HG03521 (cell line): ENCODE measurements around the gene C1QTNF8.

ENCODE experiments used
- ATAC-seq: cut with Tn5 transposase; IDR thresholded peaks from one replicate; pipeline ENCODE4 v1.9.1; 2021; ENCODE audit warnings: mild to moderate bottlenecking, moderate library complexity; ENCODE audit not compliant: unreplicated experiment

C1QTNF8 gene

DNA sequence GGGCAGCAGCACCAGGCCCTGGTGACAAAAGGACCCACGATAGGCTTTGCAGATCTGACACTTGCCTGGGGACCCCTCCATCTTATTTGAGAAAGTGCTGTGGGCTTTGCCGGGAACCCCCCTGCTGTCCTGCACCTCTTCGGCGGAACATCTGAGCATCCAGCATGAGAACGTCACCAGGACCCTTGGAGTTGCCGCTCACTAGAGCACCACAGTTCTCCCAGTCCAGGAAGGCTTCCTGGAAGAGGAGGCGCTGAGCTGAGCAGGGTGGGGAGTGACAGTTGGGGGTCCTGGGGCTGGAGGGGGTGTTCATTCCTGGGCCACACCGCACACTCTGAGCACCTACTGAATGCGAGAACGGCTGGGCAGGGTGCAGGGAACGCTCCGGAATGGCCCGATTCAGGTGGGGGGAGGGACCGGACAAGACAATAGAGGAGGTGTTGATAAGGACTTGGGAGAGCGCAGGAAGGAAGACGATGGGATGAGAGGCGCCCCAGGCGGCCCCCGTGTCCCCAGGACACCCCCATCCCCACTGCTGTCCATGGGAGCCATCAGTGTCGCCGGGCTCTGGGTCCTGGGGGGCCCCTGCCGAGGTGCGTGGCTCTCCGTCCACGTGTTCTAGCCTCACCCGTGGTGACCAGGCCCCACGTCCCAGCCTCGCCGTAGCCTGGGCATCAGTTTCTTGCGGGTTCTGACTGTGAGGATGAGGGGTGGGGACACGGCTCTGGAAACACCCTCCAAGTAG is 32.1 kb upstream of the C1QTNF8 start:
- ATAC-seq: no peak

DNA sequence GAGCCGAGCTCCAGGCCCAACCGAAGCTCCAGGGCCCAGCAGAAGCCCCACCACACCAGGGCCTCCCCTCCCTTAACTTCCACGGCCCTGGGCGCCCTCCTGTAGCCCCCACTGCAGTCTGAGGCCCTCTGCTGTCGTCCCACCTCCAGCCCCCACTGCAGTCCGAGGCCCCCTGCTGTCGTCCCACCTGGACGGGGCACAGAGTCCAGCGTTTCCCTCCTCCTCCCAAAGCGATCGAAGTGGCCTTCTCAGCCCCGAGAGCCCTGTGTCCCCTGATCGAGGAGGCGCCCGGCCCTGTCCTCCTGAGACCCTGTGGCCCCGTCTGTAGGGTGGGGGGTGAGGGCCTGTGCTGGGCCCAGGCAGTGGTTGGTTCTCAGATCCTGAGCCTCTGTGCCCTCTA is 31.1 kb upstream of the C1QTNF8 start:
- no peak for ATAC-seq

DNA sequence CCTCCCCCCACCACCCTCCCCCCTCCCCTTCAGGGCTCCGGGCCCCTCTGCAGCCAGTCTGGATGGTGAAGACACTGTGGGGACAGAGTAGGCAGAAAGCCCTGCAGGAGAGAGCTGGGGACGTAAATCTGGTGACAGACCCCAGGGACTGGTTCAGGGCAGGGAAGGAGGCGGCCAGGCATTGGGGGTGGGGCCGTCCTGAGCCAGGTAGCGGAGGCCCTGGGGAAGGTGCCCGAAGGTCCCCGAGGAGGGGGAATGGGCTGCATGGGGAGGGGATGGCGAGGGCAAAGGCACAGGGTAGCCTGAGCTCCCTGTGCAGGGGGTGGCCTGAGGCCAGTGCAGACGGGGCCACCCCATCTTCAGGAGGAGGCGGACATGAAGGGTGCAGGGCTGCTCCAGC is 30.5 kb upstream of the C1QTNF8 start:
- no peak for ATAC-seq

DNA sequence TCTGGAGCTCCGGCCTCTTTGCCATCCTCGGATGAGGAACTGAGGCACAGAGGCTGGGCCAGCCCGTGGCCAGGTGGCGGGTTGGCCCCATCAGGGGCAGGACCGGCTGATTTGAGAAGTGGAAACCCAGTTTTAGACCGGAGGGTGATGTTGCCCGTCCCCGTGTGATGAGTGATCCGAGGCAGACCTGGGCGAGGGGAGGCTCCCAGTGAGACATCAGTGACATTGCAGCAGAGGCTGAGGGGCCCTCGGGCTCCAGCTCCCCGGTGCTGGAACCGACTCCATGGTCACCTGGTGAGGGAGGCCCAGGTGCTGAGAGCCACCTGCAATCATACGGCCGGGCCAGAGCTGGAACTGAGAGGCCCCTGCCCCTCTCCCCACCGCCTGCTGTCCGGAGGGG is 30.0 kb upstream of the C1QTNF8 start:
- no peak for ATAC-seq

DNA sequence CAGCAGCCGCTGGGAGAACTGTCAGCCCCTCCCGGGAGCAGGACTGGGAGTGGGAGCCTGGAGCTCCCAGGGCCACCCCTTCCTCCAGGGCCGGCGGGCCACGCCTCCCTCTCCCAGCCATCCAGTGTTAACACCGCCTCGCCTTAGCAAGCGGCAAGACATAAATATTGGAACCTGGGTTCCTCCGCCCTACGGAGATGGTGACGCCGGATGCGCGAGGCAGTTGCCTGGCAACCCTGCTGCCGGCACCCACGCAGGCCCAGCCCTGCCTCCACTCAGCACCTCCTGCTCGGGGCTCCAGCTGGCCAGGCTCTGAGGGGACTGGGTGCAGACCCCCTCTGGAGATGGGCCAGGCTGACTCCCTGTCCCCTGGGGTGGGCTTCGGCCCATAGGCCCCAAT is 29.4 kb upstream of the C1QTNF8 start:
- no peak for ATAC-seq

DNA sequence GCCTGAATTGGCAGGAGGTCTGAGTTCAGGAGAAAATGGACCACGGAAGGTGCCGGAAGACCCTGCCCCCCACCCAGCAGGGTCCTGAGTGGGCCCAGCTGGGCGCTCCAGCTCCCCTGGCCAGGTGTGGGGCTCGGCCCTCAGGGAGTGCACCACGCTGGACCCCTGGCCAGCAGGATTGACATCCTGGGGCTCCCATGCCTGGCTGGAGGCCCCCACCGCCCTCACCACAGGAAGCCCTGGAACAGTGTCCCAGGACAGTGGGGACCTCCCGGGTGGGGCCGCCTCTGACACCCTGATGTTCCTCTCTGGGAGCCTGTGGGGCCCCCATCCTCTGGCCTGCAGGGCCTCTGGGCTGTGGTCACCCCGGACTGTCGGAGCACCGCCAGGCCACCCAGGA is 28.8 kb upstream of the C1QTNF8 start:
- no peak for ATAC-seq

DNA sequence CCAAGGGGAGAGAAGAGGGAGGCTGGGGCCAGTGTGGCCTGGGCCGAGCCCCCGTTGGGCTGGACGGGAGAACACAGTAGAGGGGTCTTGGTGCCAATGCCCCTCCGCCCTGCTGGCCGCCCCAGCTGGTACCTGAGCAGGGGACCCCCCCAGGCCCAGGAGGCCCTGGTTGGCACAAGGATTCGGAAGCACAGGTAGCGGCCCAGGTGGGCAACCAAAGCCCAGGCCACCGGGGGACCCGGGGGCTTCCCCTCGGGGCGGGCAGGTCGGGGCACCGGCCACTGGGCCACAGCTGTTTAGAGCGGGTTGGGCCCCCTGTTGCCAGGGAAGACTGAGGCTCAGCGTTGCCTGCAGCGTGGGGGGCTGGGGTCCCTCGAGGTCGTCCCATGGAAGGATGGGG is 28.2 kb upstream of the C1QTNF8 start:
- ATAC-seq: no peak

DNA sequence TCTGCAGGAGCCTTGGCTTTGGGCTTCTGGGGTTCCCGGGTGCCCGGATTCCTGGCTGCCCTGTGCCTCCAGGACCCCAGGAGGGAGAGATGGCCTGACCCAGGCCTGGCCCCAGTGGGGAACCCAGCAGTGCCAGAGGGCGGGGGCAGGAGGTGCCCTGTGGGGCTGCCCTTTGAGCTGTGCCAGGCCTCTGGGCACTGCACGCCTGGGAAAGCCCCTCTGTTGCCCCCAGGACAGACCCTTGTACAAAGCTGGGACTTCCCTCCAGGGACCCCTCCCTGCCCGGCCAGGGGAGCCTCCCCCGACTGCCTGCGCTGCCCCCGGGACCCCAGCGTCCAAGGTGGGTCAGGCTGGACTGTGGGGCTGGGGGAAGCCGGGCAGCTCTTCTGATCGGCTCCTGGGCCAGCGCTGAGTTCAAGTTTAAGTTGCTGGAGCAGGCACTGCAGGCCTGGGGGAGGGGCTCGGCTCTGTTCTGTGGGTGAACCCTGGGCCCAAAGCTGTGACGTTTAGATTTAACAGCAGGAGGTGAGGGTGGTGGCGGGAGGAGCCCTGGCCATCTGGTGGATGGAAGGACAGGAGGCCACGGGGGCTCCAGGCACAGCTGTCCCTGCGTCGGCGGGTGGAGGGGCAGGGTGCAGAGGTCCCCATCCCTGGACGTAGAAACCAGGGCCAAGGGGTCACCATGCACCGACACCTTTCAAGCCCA is 27.6 kb upstream of the C1QTNF8 start:
- ATAC-seq: no peak

DNA sequence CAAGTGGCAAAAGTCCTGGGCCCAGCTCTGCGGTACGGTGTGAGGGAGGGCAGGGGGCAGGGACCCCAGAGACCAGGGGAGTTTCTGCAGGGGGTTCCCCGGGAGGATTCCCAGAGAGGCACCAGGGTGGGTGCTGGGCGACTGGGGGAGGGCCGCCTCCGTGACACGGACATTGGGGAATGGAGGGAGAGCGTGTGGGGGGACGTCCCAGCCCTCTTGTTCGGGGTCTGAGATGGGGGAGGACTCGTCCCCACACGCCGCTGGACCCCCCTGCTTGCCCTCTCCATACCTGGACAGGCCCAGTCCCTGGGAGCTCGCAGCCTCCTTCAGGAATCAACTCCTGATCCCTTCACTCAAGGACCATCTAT is 26.3 kb upstream of the C1QTNF8 start:
- ATAC-seq: no peak

DNA sequence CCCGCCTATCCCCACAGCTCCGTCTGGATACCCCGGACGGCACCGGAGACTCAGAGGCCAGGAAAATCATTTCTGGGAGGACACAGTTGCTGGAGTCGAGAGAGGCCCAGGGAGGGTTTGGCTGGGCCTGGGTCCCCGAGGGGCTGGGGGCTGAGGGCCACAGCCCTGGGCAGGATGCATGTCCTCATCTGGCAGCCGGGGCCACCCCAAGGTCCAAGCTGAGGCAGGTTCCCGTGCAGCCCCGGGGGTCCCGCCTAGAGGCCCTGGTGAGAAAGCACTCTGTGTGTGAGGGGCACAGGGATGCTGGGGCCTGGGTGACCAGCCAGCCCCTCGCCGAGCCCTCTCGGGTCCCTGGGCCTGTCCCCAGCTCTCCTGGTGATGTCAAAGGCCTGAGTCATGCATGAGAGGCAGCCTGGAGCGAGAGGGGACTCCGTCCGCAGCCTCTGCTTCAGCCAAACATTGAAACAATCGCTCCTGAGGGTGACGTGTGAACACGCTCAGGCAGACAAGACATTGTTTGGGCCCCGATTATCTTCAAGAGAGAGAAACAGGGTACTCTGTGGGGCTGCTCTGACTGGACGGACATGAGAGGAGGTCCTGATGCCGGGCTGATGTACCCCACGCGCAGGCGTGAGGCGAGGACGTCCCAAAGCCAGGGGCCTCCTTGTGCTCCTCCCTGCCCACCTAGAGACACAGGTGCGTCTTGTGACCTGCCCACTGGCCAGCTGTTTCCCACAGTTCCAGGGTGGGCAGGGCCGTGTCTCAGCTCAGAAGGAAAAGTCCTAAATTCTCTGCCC is 25.8 kb upstream of the C1QTNF8 start:
- no peak for ATAC-seq

DNA sequence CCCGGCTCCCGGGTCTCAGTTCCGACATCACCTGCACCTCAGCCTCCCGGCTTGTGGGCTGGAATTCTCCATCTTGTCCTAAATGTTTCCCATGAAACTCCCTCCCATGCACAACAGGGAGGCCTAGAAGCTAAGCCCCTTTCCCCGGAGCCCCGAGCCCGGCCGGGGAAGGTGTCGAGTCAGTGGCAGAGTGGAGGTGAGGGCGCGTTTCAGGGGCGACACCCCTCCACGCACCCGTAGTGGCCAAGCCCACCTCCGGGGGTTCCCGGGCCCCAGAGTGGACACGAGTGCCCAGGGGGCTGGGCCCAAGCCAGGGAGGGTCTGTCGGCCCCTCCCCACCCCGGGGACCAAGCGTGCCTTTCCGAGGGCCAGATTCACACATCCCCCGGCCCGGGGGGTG is 25.0 kb upstream of the C1QTNF8 start:
- no peak for ATAC-seq

DNA sequence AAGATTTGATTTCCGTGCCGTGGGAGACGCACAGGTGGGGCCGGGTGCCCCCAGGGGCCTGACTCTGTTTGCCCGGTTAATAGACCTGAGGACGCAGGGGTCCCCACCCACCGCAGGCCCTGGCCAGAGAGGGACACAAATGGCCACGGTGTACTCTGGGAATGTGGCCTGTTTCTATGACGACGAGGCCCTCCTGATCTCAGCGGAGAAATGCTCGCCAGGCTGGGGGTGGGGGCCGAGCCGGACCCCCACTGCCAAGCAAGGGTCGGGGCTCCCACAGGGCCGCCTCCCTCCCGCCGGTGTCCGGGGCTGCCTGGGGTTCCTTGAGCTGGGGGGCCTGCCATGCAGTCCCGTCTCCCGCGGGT is 24.5 kb upstream of the C1QTNF8 start:
- no peak for ATAC-seq

DNA sequence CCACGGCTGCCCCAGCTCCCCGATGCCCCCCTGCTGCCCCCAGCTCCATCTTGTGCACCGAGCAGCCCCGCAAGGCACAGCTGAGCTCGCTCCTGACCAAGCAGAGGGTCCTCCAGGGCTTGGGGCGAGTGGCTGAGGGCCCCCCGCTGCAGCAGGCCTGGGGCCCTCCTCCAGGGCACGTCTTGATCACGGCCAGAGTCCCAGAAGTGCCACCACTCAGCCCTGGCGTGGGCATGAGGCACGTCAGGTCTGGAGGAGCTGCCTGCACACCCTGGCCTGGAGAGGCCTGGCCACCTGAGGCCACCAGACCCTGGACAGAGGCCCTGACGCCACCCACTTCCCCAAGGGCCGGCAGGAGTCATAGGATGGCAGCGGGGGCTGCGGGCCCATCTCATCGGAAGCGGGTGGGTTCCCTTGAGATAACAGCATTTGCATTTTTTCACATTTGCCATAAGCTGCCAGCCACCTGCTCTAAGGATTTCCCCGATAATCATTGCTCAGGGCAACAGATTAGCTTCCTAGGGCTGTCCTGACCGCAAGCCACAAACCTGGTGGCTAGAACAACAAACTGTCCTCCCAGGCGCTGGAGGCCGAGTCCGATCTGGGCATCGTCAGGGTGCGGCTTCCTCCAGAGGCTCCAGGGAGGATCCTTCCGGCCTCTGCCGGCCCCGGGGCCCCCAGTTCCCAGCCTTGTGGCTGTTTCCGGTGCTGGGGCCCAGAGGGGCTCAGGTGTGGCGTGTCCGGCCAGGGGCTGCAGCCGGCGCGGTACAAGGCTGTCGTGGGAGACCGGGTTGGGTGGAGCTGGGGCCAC is 23.9 kb upstream of the C1QTNF8 start:
- no peak for ATAC-seq

DNA sequence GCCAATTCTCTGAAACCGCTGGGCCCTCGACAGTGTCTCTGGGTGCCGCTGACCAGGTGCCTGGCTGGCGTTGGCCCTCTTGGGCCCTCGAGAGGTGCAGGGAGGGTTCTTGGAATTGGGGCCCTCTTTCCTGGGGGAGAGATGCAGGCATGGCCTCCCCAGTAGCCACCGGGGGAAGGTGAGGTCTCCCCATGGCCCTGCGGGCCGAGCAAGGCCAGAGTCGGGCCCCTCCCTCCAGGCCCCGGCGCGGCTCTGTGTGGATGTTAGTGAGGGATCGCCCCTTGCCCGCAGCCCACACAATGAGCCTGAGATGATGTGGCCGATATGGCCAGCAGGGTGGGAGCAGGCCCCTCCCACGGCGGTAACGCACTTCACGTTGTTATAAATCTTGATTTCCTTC is 23.1 kb upstream of the C1QTNF8 start:
- no peak for ATAC-seq

DNA sequence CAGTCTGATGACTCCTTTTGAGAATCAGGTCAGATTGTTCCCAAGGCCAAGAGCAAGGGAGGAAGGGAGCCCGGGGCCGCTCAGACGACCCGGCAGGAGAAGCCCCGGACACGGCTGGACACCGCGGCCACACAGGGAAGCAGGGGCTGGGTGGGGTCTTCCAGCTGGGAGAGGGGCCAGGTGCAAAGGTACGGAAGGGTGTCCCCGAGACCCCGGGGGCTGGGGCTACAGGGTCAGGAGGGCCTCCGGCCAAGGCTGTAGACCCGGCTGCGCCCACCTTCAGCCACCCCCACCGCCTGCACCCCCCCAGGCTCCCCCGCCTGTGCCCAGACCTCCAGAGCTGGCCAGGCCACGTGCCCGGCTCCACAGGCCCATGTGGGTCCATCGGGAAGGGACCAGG is 21.9 kb upstream of the C1QTNF8 start:
- ATAC-seq: no peak

DNA sequence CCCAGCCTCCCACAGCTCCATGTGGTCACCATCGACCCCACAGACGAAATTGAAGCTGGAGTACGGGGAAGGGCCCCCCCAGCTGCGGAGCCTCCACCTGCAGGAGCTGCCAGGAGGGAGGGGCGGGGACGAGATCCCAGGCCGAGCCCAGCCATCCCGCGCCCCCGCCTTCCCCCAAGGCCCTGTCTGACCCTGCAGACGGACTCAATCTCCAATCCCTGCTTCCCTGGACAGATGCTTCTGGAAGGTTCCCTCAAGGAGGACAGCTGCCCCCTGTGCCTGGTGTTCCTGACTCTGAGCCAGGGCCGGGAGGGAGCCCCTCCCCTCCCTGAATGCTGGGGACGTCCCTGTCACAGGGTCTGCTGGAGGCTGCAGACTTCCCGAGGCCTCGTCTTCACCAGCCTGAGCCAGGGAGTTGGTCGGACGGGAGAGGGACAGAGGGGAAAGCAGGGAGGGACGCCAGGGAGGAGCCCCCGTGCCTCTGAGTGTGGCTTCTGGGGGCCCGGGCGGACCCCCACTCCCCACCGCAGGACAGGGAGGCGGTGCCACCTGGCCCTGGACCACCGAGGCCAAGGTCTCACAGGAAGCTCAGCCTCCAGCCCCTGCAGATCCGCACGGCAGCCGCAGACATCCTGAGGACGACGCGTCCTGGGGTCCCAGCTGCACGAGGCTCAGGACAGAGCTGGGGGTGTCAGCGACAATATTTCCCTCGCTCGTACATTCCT is 21.3 kb upstream of the C1QTNF8 start:
- ATAC-seq: no peak

DNA sequence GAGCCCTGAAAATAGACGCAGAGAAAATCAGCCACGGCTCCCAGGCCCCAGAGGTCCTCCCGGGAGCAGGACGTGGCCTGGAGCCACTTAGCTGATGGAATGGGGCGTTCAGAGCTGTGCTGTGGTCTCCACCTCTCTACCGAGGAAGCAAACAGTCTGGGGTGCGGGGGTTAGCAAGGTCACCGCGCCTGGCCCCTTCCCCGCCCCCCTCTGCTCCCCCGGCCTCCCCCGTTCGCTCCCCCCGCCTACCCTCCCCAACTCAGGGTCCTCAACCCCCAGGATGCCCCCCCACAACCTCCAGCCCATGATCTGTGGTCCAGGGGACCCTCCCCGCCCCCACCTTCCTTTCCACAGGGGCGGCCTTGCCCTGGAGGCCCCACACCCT is 20.6 kb upstream of the C1QTNF8 start:
- no peak for ATAC-seq

DNA sequence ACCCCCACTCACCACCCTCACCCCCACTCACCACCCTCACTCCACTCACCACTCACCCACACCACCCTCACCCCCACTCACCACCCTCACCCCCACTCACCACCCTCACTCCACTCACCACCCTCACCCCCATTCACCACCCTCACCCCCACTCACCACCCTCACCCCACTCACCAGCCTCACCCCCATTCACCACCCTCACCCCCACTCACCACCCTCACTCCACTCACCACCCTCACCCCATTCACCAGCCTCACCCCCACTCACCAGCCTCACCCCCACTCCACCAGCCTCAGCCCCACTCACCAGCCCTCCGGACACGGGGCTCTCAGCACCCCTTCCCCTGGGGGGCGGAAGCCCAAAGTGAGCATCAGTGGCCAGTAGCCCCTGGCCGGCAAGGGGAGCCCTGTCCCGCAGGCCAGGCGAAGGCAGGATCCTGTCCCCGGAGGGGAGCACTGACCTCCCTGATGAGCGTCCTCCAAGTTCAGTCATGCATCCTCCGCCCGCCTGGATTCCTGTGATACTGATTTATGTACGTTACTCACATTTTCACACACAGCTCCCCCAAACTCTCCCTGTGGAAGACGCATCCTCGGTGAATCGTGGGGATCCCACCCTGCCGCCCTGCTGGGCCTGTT is 18.0 kb upstream of the C1QTNF8 start:
- ATAC-seq: no peak

DNA sequence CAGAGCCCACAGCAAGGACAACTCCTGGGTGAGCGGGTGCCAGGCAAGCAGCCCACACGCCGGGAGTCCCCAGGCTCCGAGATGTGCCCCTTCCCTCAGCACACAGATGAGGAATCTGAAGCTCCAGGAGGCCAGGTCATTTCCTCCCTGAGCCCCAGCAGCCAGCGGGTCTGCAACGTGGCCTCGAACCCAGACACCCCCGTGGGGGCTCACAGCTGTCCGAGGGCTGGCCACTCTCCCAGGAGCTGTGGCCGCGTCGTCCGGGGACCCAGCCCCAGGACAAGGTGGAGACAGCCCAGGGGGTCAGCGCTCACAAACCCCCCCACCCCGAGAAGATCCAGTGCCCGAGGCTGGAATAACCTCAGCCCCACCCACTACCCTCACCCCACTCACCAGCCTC is 17.4 kb upstream of the C1QTNF8 start:
- no peak for ATAC-seq

DNA sequence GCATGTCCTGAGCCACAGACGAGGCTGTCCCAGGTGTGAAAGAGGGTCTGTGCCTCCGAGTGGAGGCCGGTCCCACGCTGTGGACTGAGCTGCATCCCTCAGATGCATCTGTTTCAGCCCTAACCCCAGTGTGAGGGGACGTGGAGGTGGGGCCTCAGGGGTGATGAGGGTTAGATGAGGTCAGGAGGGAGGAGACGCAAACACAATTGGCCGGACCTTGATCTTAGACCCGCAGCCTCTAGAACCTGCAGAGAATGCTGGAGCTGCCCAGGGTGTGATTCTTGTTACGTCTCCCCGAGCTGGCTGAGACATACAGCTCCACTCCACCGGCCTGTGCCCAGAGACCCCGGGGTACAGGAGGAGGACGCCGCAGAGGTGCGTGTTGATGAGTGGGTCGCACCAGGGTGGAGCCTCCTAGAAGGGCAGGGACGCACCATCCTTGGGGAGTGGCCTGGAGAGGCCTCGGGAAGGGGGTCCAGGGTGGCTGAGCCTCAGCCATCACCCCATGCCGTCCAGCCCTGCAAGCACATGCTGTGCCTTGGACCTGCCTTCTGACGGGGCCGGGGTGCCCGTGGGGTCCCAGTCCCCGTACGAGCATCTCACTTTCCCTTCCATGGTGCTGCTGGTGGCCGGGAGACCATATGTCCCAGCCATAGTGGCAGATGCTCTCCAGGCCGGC is 16.6 kb upstream of the C1QTNF8 start:
- no peak for ATAC-seq
